ENCODE measurements around the gene GTF2F2. TPM values are rescaled to one million over a fixed set of nuclear protein-coding genes. Genes with fewer than 3 reads are reported as not detected.

Gene GTF2F2
- polyA plus RNA-seq, 1 donor (not counting 4 experiments of a cell fraction or from before 2014, with no cell fraction given) = 55.5 TPM

GRCh38 chr13:45218689-45219088 lies 98.4 kb downstream of the GTF2F2 start:
- Histone ChIP-seq H3K79me2 (ENCODE audit: control insufficient read depth, insufficient read depth, low read length) (peaks cover 37% of the 10 kb centered on the region), H3K27me3 (ENCODE audit: control insufficient read depth, extremely low read depth, insufficient read depth, low read length) (no peaks in the 10 kb centered on the region), H3K9me3 (ENCODE audit: control insufficient read depth, low read depth, low read length) (no peaks in the 10 kb centered on the region), H3K9me1 (ENCODE audit: control insufficient read depth, extremely low read depth, insufficient read depth, low read length) (no peaks in the 10 kb centered on the region), H3K4me2 (ENCODE audit: control insufficient read depth, extremely low read depth, insufficient read depth, low read depth, low read length) (peak overlapping the region; percentile 69), H3K36me3 (ENCODE audit: control insufficient read depth in 2 of 2, extremely low read depth in 1 of 2, insufficient read depth in 2 of 2, low read length in 2 of 2) (peaks cover 1 to 5% of the 10 kb centered on the region in 2 experiments), H2AFZ (ENCODE audit: control insufficient read depth, low read length) (no peak overlapping the region), H3K4me3 (ENCODE audit: control insufficient read depth in 2 of 3, extremely low read depth in 1 of 3, insufficient read depth in 2 of 3, low read depth in 1 of 3, low read length in 3 of 3) (no peak overlapping the region), H3K9ac (ENCODE audit: control insufficient read depth, extremely low read depth, insufficient read depth, low read length) (no peak overlapping the region), H3K27ac (ENCODE audit: control insufficient read depth, insufficient read depth, low read length) (peak overlapping the region; percentile 74), H4K20me1 (ENCODE audit: control insufficient read depth, extremely low read depth, insufficient read depth, low read length) (no peaks in the 10 kb centered on the region), H3K4me1 (ENCODE audit: control insufficient read depth, extremely low read depth, insufficient read depth, low read length) (peaks cover 45% of the 10 kb centered on the region)
- dilution Hi-C loops (cut with MboI; ENCODE audit: extremely low pct_ligation_motif_present, low sequenced_read_pairs) = no loop called here
- no peak for TF ChIP-seq EZH2 (IDR thresholded peaks at IDR 0.05; ENCODE audit: low read length)
- no peak for TF ChIP-seq CTCF (optimal IDR thresholded peaks at IDR 0.05 in 1 of 3, IDR thresholded peaks at IDR 0.05 in 1 of 3, conservative IDR thresholded peaks at IDR 0.05 in 1 of 3; ENCODE audit: extremely low read depth in 1 of 3, insufficient read depth in 2 of 3, low read length in 3 of 3)
- FAIRE-seq (peak; percentile 48), DNase-seq (ENCODE audit: low read depth, low spot score) (no peak)

GRCh38 chr13:45219123-45219891 lies 99.0 kb downstream of the GTF2F2 start:
- dilution Hi-C loops (cut with MboI; ENCODE audit: extremely low pct_ligation_motif_present, low sequenced_read_pairs) = no loop called here
- no peaks in the 10 kb centered on the region for H3K9me3 ChIP-seq (ENCODE audit: control insufficient read depth, low read depth, low read length)
- H3K4me1 ChIP-seq (ENCODE audit: control insufficient read depth, extremely low read depth, insufficient read depth, low read length) = peaks cover 50% of the 10 kb centered on the region
- no peaks in the 10 kb centered on the region for H4K20me1 ChIP-seq (ENCODE audit: control insufficient read depth, extremely low read depth, insufficient read depth, low read length)
- no peak for TF ChIP-seq CTCF (optimal IDR thresholded peaks at IDR 0.05 in 1 of 3, IDR thresholded peaks at IDR 0.05 in 1 of 3, conservative IDR thresholded peaks at IDR 0.05 in 1 of 3; ENCODE audit: extremely low read depth in 1 of 3, insufficient read depth in 2 of 3, low read length in 3 of 3)
- no peak for TF ChIP-seq EZH2 (IDR thresholded peaks at IDR 0.05; ENCODE audit: low read length)
- H3K9me1 ChIP-seq (ENCODE audit: control insufficient read depth, extremely low read depth, insufficient read depth, low read length) = no peaks in the 10 kb centered on the region
- H2AFZ ChIP-seq (ENCODE audit: control insufficient read depth, low read length) = no peak overlapping the region
- FAIRE-seq = peak; percentile 26
- H3K36me3 ChIP-seq (ENCODE audit: control insufficient read depth in 2 of 2, extremely low read depth in 1 of 2, insufficient read depth in 2 of 2, low read length in 2 of 2) = peaks cover 1 to 5% of the 10 kb centered on the region in 2 experiments
- H3K9ac ChIP-seq (ENCODE audit: control insufficient read depth, extremely low read depth, insufficient read depth, low read length) = peak overlapping the region; percentile 46
- DNase-seq (ENCODE audit: low read depth, low spot score) = no peak
- H3K27me3 ChIP-seq (ENCODE audit: control insufficient read depth, extremely low read depth, insufficient read depth, low read length) = no peaks in the 10 kb centered on the region
- H3K4me3 ChIP-seq (ENCODE audit: control insufficient read depth in 2 of 3, extremely low read depth in 1 of 3, insufficient read depth in 2 of 3, low read depth in 1 of 3, low read length in 3 of 3) = peak overlapping the region in 1 of 3 experiments; percentile 20
- peak overlapping the region; percentile 74 for H3K27ac ChIP-seq (ENCODE audit: control insufficient read depth, insufficient read depth, low read length)
- peak overlapping the region; percentile 69 for H3K4me2 ChIP-seq (ENCODE audit: control insufficient read depth, extremely low read depth, insufficient read depth, low read depth, low read length)
- H3K79me2 ChIP-seq (ENCODE audit: control insufficient read depth, insufficient read depth, low read length) = peaks cover 41% of the 10 kb centered on the region
